Kidney glomerular epithelial cell (primary cell): ENCODE measurements around the gene GDA.
"Not testable (repeated sequence)": the region's sequence is repeated elsewhere in the genome, so short reads cannot be mapped to it uniquely, and the experiment has no call there.

Experiments used
- DNase-seq: peaks from one replicate; lab custom pipeline; 2025; lab: John Stamatoyannopoulos, UW

The GDA gene

GRCh38 chr9:72207278-72207677 lies 58.0 kb downstream of the GDA start:
- DNase-seq, result no peak

DNA sequence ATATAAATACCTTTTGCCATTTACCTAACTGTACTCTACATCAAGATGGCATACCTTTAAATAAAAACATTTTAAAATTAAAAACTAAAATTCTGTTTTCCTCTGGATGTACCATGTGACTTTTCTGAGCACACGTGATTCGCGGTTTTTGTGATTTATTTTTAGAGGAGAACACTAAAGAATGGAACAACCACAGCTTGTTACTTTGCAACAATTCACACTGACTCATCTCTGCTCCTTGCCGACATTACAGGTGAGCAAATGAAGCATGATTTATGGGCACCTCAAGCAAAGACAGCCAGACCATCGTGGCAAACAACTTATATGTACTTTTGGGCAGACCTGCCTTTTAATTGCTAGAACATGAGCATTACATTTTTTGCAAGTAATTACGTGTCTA lies 61.3 kb downstream of the GDA start:
- no peak for DNase-seq

DNA sequence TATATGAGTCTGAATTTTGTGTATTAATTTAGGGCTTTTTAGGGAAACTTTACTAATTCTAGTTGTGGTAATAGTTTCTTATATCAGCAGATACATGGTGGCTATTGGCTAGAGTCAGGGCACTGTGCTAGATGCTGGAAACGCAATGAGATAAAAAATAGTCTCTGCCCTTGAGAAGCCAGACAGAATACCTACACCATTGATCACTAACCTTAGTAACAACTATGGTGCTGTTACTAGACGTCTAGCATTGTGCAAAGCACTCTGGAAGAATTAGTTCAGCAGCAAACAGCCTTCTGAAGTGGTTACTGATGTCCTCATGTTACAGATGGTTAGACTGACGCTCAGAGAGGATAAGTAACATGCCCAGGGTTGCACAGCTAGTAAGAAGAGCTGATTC lies 61.8 kb downstream of the GDA start:
- no peak for DNase-seq

DNA sequence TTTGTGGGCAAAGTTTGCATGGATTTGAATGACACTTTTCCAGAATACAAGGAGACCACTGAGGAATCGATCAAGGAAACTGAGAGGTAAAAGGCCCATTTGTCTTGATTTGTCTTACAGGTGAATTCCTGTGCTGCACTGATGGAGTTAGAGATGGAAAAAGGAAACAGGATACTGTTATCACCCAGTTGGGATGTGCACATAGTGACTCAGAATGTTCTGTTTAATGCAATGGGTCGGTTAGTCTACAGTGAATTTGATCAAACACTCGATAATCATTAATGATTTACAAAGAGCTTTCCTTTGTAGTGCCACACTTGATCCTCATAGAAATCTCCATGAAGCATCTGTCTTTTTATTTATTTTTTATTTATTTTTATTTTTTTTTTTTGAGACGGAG lies 64.7 kb downstream of the GDA start:
- no peak for DNase-seq

DNA sequence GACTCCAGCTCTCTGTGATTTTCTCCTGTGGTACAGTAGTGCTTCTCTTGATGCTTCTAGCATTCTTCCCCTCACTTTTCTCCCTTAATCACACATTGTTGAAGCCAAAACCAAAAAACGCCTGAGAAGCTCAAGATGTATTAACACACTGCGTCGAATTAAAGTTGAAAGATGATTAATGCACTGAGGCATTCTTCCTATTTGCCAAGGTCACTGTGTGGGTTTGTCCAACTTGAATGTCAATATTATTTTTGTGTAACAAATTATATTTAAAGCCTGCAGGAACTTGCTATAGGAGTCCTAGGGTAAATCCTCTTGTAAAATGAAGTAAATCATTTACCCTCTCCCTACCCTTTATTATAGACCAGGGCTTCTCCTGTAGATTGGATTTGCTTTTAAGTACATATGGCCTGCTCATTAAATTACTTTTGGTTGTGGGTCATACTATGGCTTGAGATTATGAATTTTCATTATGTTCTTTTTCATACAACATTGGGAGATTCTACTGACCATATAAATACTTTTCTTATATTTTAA lies 68.1 kb downstream of the GDA start:
- DNase-seq, result no peak

GRCh38 chr9:72220589-72220988 lies 71.3 kb downstream of the GDA start:
- no peak for DNase-seq

DNA sequence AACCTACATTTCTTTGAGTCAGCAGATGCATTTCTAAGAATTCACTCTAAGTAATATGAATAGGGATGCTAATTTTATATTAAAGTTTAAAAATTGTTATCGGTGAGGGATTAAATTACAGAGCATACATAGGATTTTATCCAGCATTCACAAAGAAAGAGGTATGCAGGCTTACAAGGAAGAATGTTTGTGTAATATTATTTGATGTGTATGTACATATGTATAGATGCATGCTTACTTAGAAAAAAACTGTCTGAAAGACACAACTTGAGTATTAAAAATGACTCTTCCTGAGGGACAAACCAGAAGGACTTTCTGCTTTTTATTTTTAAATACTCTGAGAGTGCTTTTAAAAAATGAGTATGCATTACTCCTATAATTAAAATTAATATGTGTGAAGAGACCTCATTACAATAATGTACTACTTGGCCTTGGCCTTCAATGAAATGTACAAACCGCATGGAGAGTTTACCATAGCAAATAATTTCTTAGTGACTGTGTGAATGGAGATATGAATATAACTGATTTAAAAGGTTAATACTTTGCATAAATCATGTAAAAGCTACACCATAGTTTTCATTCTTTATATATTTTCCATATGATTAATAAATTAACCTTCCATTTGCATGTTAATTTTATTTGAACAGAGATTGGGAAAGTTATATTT lies 77.0 kb downstream of the GDA start:
- no peak for DNase-seq

- DNase-seq, result no peak
Measured at GRCh38 chr9:72228282-72228681, 79.0 kb downstream of the GDA start.

- no peak for DNase-seq
Measured at GRCh38 chr9:72232778-72233177, 83.5 kb downstream of the GDA start.

DNA sequence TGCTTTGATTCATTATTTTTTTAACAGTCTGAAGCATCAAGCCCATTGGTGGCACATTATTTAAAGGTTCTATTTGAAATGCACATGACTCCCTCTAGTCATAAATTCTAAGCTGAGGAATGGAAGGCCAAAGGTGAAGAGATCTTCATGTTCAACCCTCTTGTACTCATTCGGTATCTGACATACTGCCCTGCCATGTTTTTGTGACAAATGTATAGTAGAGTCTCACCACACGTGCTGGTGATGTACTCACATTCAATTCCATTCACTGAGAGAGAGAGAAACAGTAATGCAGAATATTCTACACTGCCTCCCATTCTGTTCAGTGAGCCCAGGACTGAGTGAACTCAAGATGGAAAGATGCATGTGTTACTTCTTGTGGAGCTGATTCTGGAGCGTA lies 98.3 kb downstream of the GDA start:
- no peak for DNase-seq

GRCh38 chr9:72251589-72251988 lies 102.3 kb downstream of the GDA start:
- no peak for DNase-seq

GRCh38 chr9:72254901-72255545 lies 105.8 kb downstream of the GDA start:
- no peak for DNase-seq

DNA sequence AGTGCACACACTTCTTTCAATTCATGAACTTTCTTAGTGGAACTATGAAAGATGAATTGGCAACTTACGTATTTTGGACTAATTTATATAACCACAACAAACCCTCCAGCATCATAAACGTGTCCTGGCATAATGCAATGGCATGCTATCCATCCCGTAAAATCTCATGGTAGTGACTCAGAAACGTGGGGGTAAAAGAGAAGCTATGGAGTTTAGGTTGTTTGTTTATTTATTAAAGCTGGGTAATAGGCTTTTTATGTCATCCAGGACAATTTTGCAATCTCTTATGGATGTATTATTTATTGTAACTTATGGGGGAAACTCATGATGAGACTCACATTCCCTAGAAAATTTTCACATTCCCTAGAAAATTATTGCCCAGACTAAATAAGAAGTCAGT lies 106.3 kb downstream of the GDA start:
- no peak for DNase-seq

DNA sequence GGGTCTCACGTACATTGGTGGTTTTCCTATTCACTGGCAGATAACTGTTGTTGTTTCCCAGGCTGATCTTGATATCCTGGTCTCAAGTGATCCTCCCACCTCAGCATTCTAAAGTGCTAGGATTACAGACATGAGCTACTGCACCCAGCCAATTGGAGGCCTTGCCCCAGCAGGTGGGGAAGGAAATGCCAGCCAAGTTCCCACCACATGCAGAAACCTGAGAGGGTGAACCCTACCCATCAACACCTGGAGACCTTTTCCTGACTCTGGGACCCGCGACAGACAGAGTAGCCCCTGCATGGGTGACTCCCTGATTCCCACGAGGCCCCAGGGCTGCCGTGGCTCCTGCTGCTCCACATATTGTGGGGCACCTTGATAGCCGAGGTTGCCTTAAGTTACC lies 107.7 kb downstream of the GDA start:
- no peak for DNase-seq

GRCh38 chr9:72257814-72258213 lies 108.6 kb downstream of the GDA start:
- no peak for DNase-seq

DNA sequence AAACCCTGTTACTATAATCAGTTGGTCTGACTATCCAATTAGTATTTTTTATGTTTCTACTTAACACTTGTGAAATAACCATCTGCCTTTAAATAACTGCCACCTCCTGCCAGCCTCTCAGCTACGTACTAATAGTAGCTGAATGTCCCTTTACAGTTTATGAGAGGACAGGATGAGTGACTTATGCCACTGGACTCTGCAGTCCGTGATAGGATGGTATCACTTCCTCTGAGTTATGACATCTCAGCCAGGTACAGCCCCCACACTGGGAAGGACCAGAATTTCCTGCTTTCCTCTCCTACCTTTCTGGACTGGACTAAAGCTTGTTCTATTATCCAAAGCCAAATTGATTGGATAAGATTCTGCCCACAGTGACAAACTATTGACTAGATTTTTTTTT lies 112.8 kb downstream of the GDA start:
- no peak for DNase-seq

GRCh38 chr9:72263572-72263971 lies 114.3 kb downstream of the GDA start:
- DNase-seq, result no peak

DNA sequence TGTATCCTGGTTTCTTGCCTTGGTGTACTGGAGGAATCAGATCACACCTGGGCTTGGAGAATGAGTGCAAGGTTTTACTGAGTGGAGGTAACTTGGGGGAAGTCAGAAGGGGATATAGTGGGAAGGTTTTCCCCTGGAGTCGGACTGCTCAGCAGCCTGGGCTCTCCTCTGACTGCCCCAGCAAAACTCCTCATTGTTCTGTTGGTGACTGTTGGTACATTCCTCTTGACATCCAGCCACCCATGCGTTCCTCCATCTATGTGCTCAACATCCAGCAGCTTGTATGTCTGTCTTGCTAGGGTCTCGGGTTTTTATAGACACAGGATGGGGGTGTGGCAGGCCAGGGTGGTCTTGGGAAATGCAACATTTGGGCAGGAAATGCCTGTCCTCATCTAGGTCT lies 119.7 kb downstream of the GDA start:
- no peak for DNase-seq

GRCh38 chr9:72270359-72270758 lies 121.1 kb downstream of the GDA start:
- DNase-seq, result not testable (repeated sequence)

DNA sequence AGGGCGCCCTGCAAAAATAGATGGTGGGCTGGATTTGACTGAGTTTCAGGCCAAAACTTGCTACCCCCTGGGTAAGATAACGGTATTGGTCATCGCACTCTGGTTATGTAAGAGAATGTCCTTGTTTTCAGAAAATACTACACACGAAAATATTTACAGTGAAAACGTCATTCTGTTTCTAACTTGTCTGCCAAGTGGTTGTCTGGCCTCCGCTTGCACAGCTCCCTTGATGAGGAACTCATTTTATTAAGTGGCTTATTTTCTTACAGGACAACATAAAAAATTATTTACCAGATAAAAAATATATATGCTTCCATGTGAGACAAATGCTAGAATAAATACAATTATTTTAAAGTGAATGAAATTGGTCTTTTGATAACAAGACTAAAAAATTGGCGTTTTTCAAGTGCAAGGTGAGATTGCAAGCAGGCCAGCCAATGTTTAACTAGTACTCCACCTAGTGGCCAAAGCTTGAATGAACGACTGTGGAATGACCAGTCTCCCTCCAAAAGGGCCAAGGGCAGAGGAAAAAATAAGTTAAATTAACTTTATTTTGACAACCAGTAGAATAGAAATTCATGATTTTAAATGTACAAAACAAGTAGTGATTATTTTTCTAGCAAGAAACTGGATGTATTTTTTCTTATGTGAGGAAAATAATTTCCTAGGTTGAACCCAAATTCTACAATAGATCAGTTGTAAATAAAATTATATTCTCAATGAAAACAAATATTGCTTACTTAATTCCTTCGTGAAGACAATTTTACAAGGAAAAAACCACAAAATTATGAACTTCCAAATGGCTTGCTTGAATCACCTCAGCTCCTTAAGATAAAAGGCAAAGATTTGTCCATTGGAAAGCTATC lies 122.6 kb downstream of the GDA start:
- DNase-seq, result peak; percentile 61

DNA sequence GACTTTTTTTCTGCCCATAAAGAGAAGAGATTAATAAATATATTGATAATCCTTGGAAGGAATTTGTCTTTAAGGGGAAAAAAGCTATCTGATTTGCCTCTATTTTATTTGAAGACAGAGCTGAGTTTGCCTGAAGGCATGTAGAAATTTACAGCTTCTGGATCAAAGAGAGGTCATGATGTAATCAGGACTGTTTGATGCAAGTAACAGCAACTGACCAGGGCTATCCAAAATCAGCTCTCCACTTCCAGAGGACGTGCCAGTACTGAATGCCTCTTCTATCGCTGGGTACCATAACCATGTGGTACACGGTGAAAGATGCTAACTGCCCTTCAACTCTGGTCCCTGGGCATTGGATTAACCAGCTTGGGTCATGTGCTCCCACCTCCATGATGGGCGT lies 125.2 kb downstream of the GDA start:
- DNase-seq, result no peak

GRCh38 chr9:72274916-72275315 lies 125.7 kb downstream of the GDA start:
- DNase-seq, result no peak

GRCh38 chr9:72276429-72276828 lies 127.2 kb downstream of the GDA start:
- no peak for DNase-seq
